Spinal cord (tissue), 4 donors: ENCODE data around the gene SLC2A4. TPM values are rescaled to one million over a fixed set of nuclear protein-coding genes. Genes with fewer than 3 reads are reported as not detected.

ENCODE experiments used
- polyA plus RNA-seq, 2 donors: library from polyadenylated mRNA; unstranded; fragments of 120-200 nt; gene quantifications; one replicate each; pipeline ENCODE4 v1.2.1, GENCODE V29; 2013; ENCODE audit not compliant: insufficient read length in 2 of 2
- small RNA-seq: library from RNA; depleted of rRNA; stranded (forward); fragments of <200 nt; gene quantifications from one replicate; pipeline ENCODE3, GENCODE V24; 2014; ENCODE audit warnings: low replicate concordance
- total RNA-seq, 2 donors: library from RNA; depleted of rRNA in 1 of 2; stranded (reverse); fragments of 120-200 nt in 1 of 2; fragments of >200 nt in 1 of 2; gene quantifications; one replicate each; pipeline versions ENCODE4 v1.2.3 to v1.2.4, GENCODE V29; 2013 to 2014

Gene SLC2A4
- total and polyA plus RNA-seq, 4 donors: 0.48 to 1.9 (median 0.69) TPM

Small RNAs within 50 kb of the gene (small RNA-seq; reads per million reads assigned to genes)
- gene AC026954.2: not detected
- not detected for gene RF00019

Other genes with a start within 250 kb of the SLC2A4 start
Only the 30 nearest of the 33 such genes appear.
- under 1 TPM; 0.69 to 0.77 TPM for gene CLEC10A, start 201.5 kb upstream of the SLC2A4 start, total RNA-seq
- gene CLEC10A, start 201.5 kb upstream of the SLC2A4 start, polyA plus RNA-seq: under 1 TPM; 0.17 to 0.29 TPM
- gene ASGR2, start 166.9 kb upstream of the SLC2A4 start, total RNA-seq: under 1 TPM in 1 of 2 donors, not detected in 1; 0.50 TPM
- gene ASGR2, start 166.9 kb upstream of the SLC2A4 start, polyA plus RNA-seq: under 1 TPM; 0.24 to 0.39 TPM
- gene ASGR1, start 102.3 kb upstream of the SLC2A4 start, total RNA-seq: 1 to 10 TPM; 4.3 to 8.2 TPM
- gene ASGR1, start 102.3 kb upstream of the SLC2A4 start, polyA plus RNA-seq: 10 to 100 TPM; 32.4 to 32.5 TPM
- 10 to 100 TPM; 50.6 to 82.8 TPM for gene DLG4, start 61.9 kb upstream of the SLC2A4 start, total RNA-seq
- gene DLG4, start 61.9 kb upstream of the SLC2A4 start, polyA plus RNA-seq: 100 to 1,000 TPM; 192 to 203 TPM
- 100 to 1,000 TPM; 131 to 478 TPM for gene ACADVL, start 61.8 kb upstream of the SLC2A4 start, total RNA-seq
- 100 to 1,000 TPM; 381 to 455 TPM for gene ACADVL, start 61.8 kb upstream of the SLC2A4 start, polyA plus RNA-seq
- gene DVL2, start 47.2 kb upstream of the SLC2A4 start, total RNA-seq: 10 to 100 TPM; 31.7 to 46.6 TPM
- gene DVL2, start 47.2 kb upstream of the SLC2A4 start, polyA plus RNA-seq: 10 to 100 TPM; 47.9 to 59.7 TPM
- gene PHF23, start 42.3 kb upstream of the SLC2A4 start, total RNA-seq: 10 to 100 TPM; 26.2 to 49.0 TPM
- gene PHF23, start 42.3 kb upstream of the SLC2A4 start, polyA plus RNA-seq: 10 to 100 TPM; 50.2 to 53.2 TPM
- 100 to 1,000 TPM; 196 to 481 TPM for gene GABARAP, start 39.3 kb upstream of the SLC2A4 start, total RNA-seq
- gene GABARAP, start 39.3 kb upstream of the SLC2A4 start, polyA plus RNA-seq: 100 to 1,000 TPM; 431 to 461 TPM
- gene CTDNEP1, start 30.0 kb upstream of the SLC2A4 start, total RNA-seq: 10 to 100 TPM; 44.4 to 47.9 TPM
- gene CTDNEP1, start 30.0 kb upstream of the SLC2A4 start, polyA plus RNA-seq: 100 to 1,000 TPM; 177 to 181 TPM
- 10 to 100 TPM; 24.9 to 47.7 TPM for gene ELP5, start 29.5 kb upstream of the SLC2A4 start, total RNA-seq
- 10 to 100 TPM; 49.8 to 52.2 TPM for gene ELP5, start 29.5 kb upstream of the SLC2A4 start, polyA plus RNA-seq
- gene CLDN7, start 19.2 kb upstream of the SLC2A4 start, total RNA-seq: 1 to 10 TPM in 1 of 2 donors, under 1 TPM in 1; 0.79 to 2.3 TPM
- 1 to 10 TPM; 1.3 TPM for gene CLDN7, start 19.2 kb upstream of the SLC2A4 start, polyA plus RNA-seq
- gene YBX2, start 12.9 kb downstream of the SLC2A4 start, total RNA-seq: 1 to 10 TPM in 1 of 2 donors, under 1 TPM in 1; 0.50 to 1.0 TPM
- gene YBX2, start 12.9 kb downstream of the SLC2A4 start, polyA plus RNA-seq: 1 to 10 TPM; 4.2 to 6.9 TPM
- 100 to 1,000 TPM; 146 to 202 TPM for gene EIF5A, start 25.9 kb downstream of the SLC2A4 start, total RNA-seq
- 100 to 1,000 TPM; 366 to 375 TPM for gene EIF5A, start 25.9 kb downstream of the SLC2A4 start, polyA plus RNA-seq
- 10 to 100 TPM; 19.2 to 65.5 TPM for gene GPS2, start 33.6 kb downstream of the SLC2A4 start, total RNA-seq
- 10 to 100 TPM; 98.3 to 99.4 TPM for gene GPS2, start 33.6 kb downstream of the SLC2A4 start, polyA plus RNA-seq
- 10 to 100 TPM; 28.6 TPM for gene NEURL4, start 47.6 kb downstream of the SLC2A4 start, total RNA-seq
- gene NEURL4, start 47.6 kb downstream of the SLC2A4 start, polyA plus RNA-seq: 10 to 100 TPM; 43.9 to 56.4 TPM
- gene ACAP1, start 54.8 kb downstream of the SLC2A4 start, total RNA-seq: 10 to 100 TPM in 1 of 2 donors, 1 to 10 TPM in 1; 4.6 to 13.7 TPM
- 10 to 100 TPM; 13.8 to 18.1 TPM for gene ACAP1, start 54.8 kb downstream of the SLC2A4 start, polyA plus RNA-seq
- gene KCTD11, start 70.4 kb downstream of the SLC2A4 start, total RNA-seq: 10 to 100 TPM in 1 of 2 donors, 1 to 10 TPM in 1; 5.6 to 10.4 TPM
- gene KCTD11, start 70.4 kb downstream of the SLC2A4 start, polyA plus RNA-seq: 10 to 100 TPM; 12.6 to 13.5 TPM
- gene TMEM95, start 73.4 kb downstream of the SLC2A4 start, total RNA-seq: not detected
- not detected for gene TMEM95, start 73.4 kb downstream of the SLC2A4 start, polyA plus RNA-seq
- gene TNK1, start 99.4 kb downstream of the SLC2A4 start, total RNA-seq: 1 to 10 TPM in 1 of 2 donors, under 1 TPM in 1; 0.79 to 1.5 TPM
- gene TNK1, start 99.4 kb downstream of the SLC2A4 start, polyA plus RNA-seq: 1 to 10 TPM; 3.4 to 4.6 TPM
- 10 to 100 TPM in 1 of 2 donors, 1 to 10 TPM in 1; 8.0 to 21.7 TPM for gene PLSCR3, start 112.8 kb downstream of the SLC2A4 start, total RNA-seq
- gene PLSCR3, start 112.8 kb downstream of the SLC2A4 start, polyA plus RNA-seq: 10 to 100 TPM; 29.3 to 38.8 TPM
- gene TMEM256, start 122.4 kb downstream of the SLC2A4 start, total RNA-seq: 100 to 1,000 TPM in 1 of 2 donors, 10 to 100 TPM in 1; 70.9 to 130 TPM
- 10 to 100 TPM; 48.6 to 54.7 TPM for gene TMEM256, start 122.4 kb downstream of the SLC2A4 start, polyA plus RNA-seq
- 10 to 100 TPM; 21.5 to 25.3 TPM for gene NLGN2, start 126.1 kb downstream of the SLC2A4 start, total RNA-seq
- 100 to 1,000 TPM; 196 to 210 TPM for gene NLGN2, start 126.1 kb downstream of the SLC2A4 start, polyA plus RNA-seq
- not detected for gene SPEM1, start 138.6 kb downstream of the SLC2A4 start, total RNA-seq
- gene SPEM1, start 138.6 kb downstream of the SLC2A4 start, polyA plus RNA-seq: under 1 TPM in 1 of 2 donors, not detected in 1; 0.29 TPM
- not detected for gene SPEM2, start 143.9 kb downstream of the SLC2A4 start, total RNA-seq
- gene SPEM2, start 143.9 kb downstream of the SLC2A4 start, polyA plus RNA-seq: under 1 TPM; 0.23 to 0.67 TPM
- not detected for gene SPEM3, start 147.1 kb downstream of the SLC2A4 start, total RNA-seq
- gene SPEM3, start 147.1 kb downstream of the SLC2A4 start, polyA plus RNA-seq: under 1 TPM in 1 of 2 donors, not detected in 1; 0.05 TPM
- 1 to 10 TPM in 1 of 2 donors, under 1 TPM in 1; 0.69 to 1.3 TPM for gene TMEM102, start 153.7 kb downstream of the SLC2A4 start, total RNA-seq
- gene TMEM102, start 153.7 kb downstream of the SLC2A4 start, polyA plus RNA-seq: 1 to 10 TPM; 2.1 to 2.4 TPM
- 10 to 100 TPM; 11.2 to 25.7 TPM for gene FGF11, start 157.8 kb downstream of the SLC2A4 start, total RNA-seq
- gene FGF11, start 157.8 kb downstream of the SLC2A4 start, polyA plus RNA-seq: 10 to 100 TPM; 32.8 to 42.2 TPM
- gene CHRNB1, start 163.3 kb downstream of the SLC2A4 start, total RNA-seq: 10 to 100 TPM; 19.1 to 25.9 TPM
- gene CHRNB1, start 163.3 kb downstream of the SLC2A4 start, polyA plus RNA-seq: 10 to 100 TPM; 20.9 TPM
- 10 to 100 TPM; 19.8 to 32.6 TPM for gene ZBTB4, start 197.9 kb downstream of the SLC2A4 start, total RNA-seq
- gene ZBTB4, start 197.9 kb downstream of the SLC2A4 start, polyA plus RNA-seq: 10 to 100 TPM; 59.6 to 60.6 TPM
- not detected for gene SLC35G6, start 199.7 kb downstream of the SLC2A4 start, total RNA-seq
- gene SLC35G6, start 199.7 kb downstream of the SLC2A4 start, polyA plus RNA-seq: 1 to 10 TPM in 1 of 2 donors, under 1 TPM in 1; 0.40 to 1.4 TPM